H9 (cell line): ENCODE data around the gene CACNA2D3. TPM values are rescaled to one million over a fixed set of nuclear protein-coding genes. Genes with fewer than 3 reads are reported as not detected.

Experiments used
- DNase-seq: peaks from one replicate; pipeline ENCODE4 v3.0.0-alpha.2; 2017
- H2AFZ ChIP-seq: one replicate; pipeline ENCODE4 v1.6.1; 2013; ENCODE audit warnings: mild to moderate bottlenecking, low read length, control low read depth, moderate library complexity
- H2AK5ac ChIP-seq: 2 replicates; pipeline ENCODE4 v1.6.1; 2013; ENCODE audit warnings: low read length, control low read depth, mixed read lengths; ENCODE audit not compliant: insufficient read length
- H2BK120ac ChIP-seq: one replicate; pipeline ENCODE4 v1.6.1; 2013; ENCODE audit warnings: low read depth, mild to moderate bottlenecking, low read length, control low read depth, inconsistent platforms; ENCODE audit not compliant: poor library complexity, severe bottlenecking
- H2BK12ac ChIP-seq: 2 replicates; pipeline ENCODE4 v1.6.1; 2013; ENCODE audit warnings: low read length, control low read depth, mixed read lengths, low read depth; ENCODE audit not compliant: insufficient read length
- H2BK15ac ChIP-seq: 2 replicates; pipeline ENCODE4 v1.6.1; 2013; ENCODE audit warnings: low read depth, low read length, control low read depth
- H2BK20ac ChIP-seq: one replicate; pipeline ENCODE4 v1.6.1; 2013; ENCODE audit warnings: low read depth, mild to moderate bottlenecking, low read length, control low read depth, inconsistent platforms; ENCODE audit not compliant: poor library complexity, severe bottlenecking
- H2BK5ac ChIP-seq: 2 replicates; pipeline ENCODE4 v1.6.1; 2013; ENCODE audit warnings: low read length, control low read depth, mixed read lengths; ENCODE audit not compliant: insufficient read length
- H3K14ac ChIP-seq: 2 replicates; pipeline ENCODE4 v1.6.1; 2013; ENCODE audit warnings: low read length, control low read depth; ENCODE audit not compliant: insufficient read depth
- H3K18ac ChIP-seq: 2 replicates; pipeline ENCODE4 v1.6.1; 2013; ENCODE audit warnings: low read depth, mild to moderate bottlenecking, mixed read lengths, low read length, control low read depth; ENCODE audit not compliant: insufficient read length
- H3K23ac ChIP-seq: 2 replicates; pipeline ENCODE4 v1.6.1; 2013; ENCODE audit warnings: low read length, control low read depth, mixed read lengths, low read depth; ENCODE audit not compliant: insufficient read length
- H3K23me2 ChIP-seq: 2 replicates; pipeline ENCODE4 v1.6.1; 2013; ENCODE audit warnings: low read depth, mild to moderate bottlenecking, mixed read lengths, low read length, control low read depth; ENCODE audit not compliant: insufficient read length, poor library complexity, severe bottlenecking
- H3K27ac ChIP-seq: 2 replicates; pipeline ENCODE4 v1.5.1; 2013; ENCODE audit warnings: low read length, control low read depth, mixed read lengths, low read depth; ENCODE audit not compliant: insufficient read length
- H3K27me3 ChIP-seq: 2 replicates; pipeline ENCODE4 v1.6.1; 2013; ENCODE audit warnings: low read length, control low read depth, inconsistent platforms; ENCODE audit not compliant: insufficient read depth
- H3K4ac ChIP-seq: 2 replicates; pipeline ENCODE4 v1.6.1; 2013; ENCODE audit warnings: low read depth, mild to moderate bottlenecking, control low read depth, inconsistent platforms, low read length, moderate library complexity
- H3K4me1 ChIP-seq: 2 replicates; pipeline ENCODE4 v1.6.1; 2013; ENCODE audit warnings: low read length, control low read depth, inconsistent platforms; ENCODE audit not compliant: insufficient read depth
- H3K4me2 ChIP-seq: 2 replicates; pipeline ENCODE4 v1.6.1; 2013; ENCODE audit warnings: low read length, control low read depth, mixed read lengths; ENCODE audit not compliant: insufficient read length, insufficient read depth
- H3K56ac ChIP-seq: 2 replicates; pipeline ENCODE4 v1.6.1; 2013; ENCODE audit warnings: low read depth, mild to moderate bottlenecking, mixed read lengths, low read length, control low read depth; ENCODE audit not compliant: insufficient read length
- H3K79me1 ChIP-seq: 2 replicates; pipeline ENCODE4 v1.6.1; 2013; ENCODE audit warnings: low read depth, mild to moderate bottlenecking, moderate library complexity, low read length, control low read depth, inconsistent platforms; ENCODE audit not compliant: insufficient read depth, poor library complexity, severe bottlenecking
- H3K79me2 ChIP-seq: 2 replicates; pipeline ENCODE4 v1.6.1; 2013; ENCODE audit warnings: low read length, control low read depth, inconsistent platforms; ENCODE audit not compliant: insufficient read depth
- H3K9ac ChIP-seq: 2 replicates; pipeline ENCODE4 v1.6.1; 2013; ENCODE audit warnings: low read length, control low read depth, mixed read lengths; ENCODE audit not compliant: insufficient read length; ENCODE audit errors: extremely low read depth
- H3K9me3 ChIP-seq: one replicate; pipeline ENCODE4 v1.6.1; 2013; ENCODE audit warnings: low read depth, low read length, inconsistent platforms; ENCODE audit not compliant: control insufficient read depth
- H3T11ph ChIP-seq: one replicate; pipeline ENCODE4 v1.6.1; 2013; ENCODE audit warnings: mild to moderate bottlenecking, low read length, control low read depth, inconsistent platforms
- H4K20me1 ChIP-seq: one replicate; pipeline ENCODE4 v1.6.1; 2013; ENCODE audit not compliant: control insufficient read depth, insufficient read length, insufficient read depth
- H4K5ac ChIP-seq: 2 replicates; pipeline ENCODE4 v1.6.1; 2013; ENCODE audit warnings: low read depth, mild to moderate bottlenecking, mixed read lengths, low read length, control low read depth; ENCODE audit not compliant: insufficient read length
- H4K8ac ChIP-seq: replicated peaks from 2 replicates; pipeline ENCODE4 v1.6.1; 2013; ENCODE audit warnings: low read length, control low read depth, mixed read lengths, low read depth; ENCODE audit not compliant: insufficient read length
- H4K91ac ChIP-seq: 2 replicates; pipeline ENCODE4 v1.6.1; 2013; ENCODE audit warnings: low read depth, mild to moderate bottlenecking, moderate library complexity, mixed read lengths, low read length, control low read depth; ENCODE audit not compliant: insufficient read length
- H3K27ac Mint-ChIP-seq, 3 experiments: 2 replicates in 2 of 3; 3 replicates in 1 of 3; pipeline ENCODE4 v1.8.0; 2020 to 2021; ENCODE audit warnings: mixed read lengths in 3 of 3, mild to moderate bottlenecking in 1 of 3, moderate library complexity in 1 of 3
- H3K27me3 Mint-ChIP-seq: 2 replicates; pipeline ENCODE4 v1.8.0; 2021; ENCODE audit warnings: low read depth, mild to moderate bottlenecking, moderate library complexity, mixed read lengths
- H3K36me3 Mint-ChIP-seq, 3 experiments: 2 replicates in 2 of 3; 3 replicates in 1 of 3; pipeline ENCODE4 v1.8.0; 2020 to 2021; ENCODE audit warnings: low read depth in 3 of 3, mixed read lengths in 3 of 3; ENCODE audit not compliant: insufficient read depth in 1 of 3
- H3K4me1 Mint-ChIP-seq, 2 experiments: 2 replicates each; pipeline ENCODE4 v1.8.0; 2020; ENCODE audit warnings: mixed read lengths in 2 of 2
- H3K4me3 Mint-ChIP-seq, 2 experiments: 2 replicates in 1 of 2; 3 replicates in 1 of 2; pipeline ENCODE4 v1.8.0; 2020 to 2021; ENCODE audit warnings: mild to moderate bottlenecking in 2 of 2, mixed read lengths in 2 of 2, moderate library complexity in 1 of 2
- H3K9me3 Mint-ChIP-seq, 2 experiments: 2 replicates in 1 of 2; 3 replicates in 1 of 2; pipeline ENCODE4 v1.8.0; 2020; ENCODE audit warnings: mild to moderate bottlenecking in 2 of 2, mixed read lengths in 2 of 2, moderate library complexity in 1 of 2
- WGBS: extraction: QIAGEN DNeasy Blood & Tissue Kit; methylation state at CpG from one replicate; pipeline ENCODE4 v1.1.7; 2013; ENCODE audit warnings: missing lambda C conversion rate, low lambda C conversion rate, mixed read lengths; ENCODE audit not compliant: insufficient read length; ENCODE audit errors: extremely low coverage; 5-methylcytosine and 5-hydroxymethylcytosine counted together
- total RNA-seq: library from RNA; stranded (reverse); gene quantifications from 2 replicates; pipeline ENCODE4 v1.2.1, GENCODE V29; 2021
- TF ChIP-seq, protein P1 (sequence below): fragments of 200-600 bp; sonication (generic); conservative IDR thresholded peaks from 3 replicates; pipeline ENCODE4 v1.8.0; 2021; ENCODE audit warnings: antibody characterized with exemption, mild to moderate bottlenecking

CACNA2D3 gene
- total RNA-seq, 1 experiment from 2014 or later, result 3.2 TPM

DNA sequence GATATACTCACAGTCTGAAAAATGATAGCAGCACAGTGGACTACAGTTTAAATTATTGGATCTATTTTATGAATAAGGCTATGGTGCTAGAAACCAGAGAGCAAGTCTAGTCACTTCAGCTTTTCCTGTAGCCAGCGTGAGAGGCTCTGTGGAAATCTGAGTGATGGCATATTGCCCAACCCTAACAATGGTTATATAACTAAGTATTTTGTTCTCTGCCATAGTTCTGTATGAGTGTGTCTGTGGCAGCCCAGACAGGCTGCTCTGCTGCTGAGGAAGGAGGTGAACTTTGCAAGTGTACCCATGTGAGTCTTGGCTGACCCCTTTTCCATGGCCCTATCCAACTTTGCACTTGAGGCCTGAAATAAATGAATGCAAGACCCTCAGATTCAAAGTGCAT is 699.9 kb downstream of the CACNA2D3 start:
- no peak overlapping the region for H3K4ac ChIP-seq
- H3K18ac ChIP-seq, result no peak overlapping the region
- H3K79me1 ChIP-seq, result no peaks in the 10 kb centered on the region
- H2BK20ac ChIP-seq, result no peak overlapping the region
- H3K27ac ChIP-seq, result no peak overlapping the region
- no peak for DNase-seq
- H2BK15ac ChIP-seq, result no peak overlapping the region
- no peak overlapping the region for H4K8ac ChIP-seq
- no peak overlapping the region for H2AFZ ChIP-seq
- H2AK5ac ChIP-seq, result no peak overlapping the region
- H3T11ph ChIP-seq, result no peak overlapping the region
- no peaks in the 10 kb centered on the region for H3K9me3 ChIP-seq
- H3K4me1 ChIP-seq, result no peaks in the 10 kb centered on the region; the same call in 1 of the 2 replicates
- no peak overlapping the region for H3K4me2 ChIP-seq
- Mint-ChIP-seq H3K9me3 (peaks cover 2 to 4% of the 10 kb centered on the region in 2 experiments; a peak in 2 of 5 replicates), H3K4me1 (peaks cover 14% of the 10 kb centered on the region in 2 experiments), H3K27me3 (peaks cover 95% of the 10 kb centered on the region), H3K27ac (no peak overlapping the region), H3K4me3 (no peak overlapping the region), H3K36me3 (peaks cover 0 to 4% (median 2%) of the 10 kb centered on the region in 3 experiments; a peak in 1 of 7 replicates)
- H3K9ac ChIP-seq, result no peak overlapping the region
- no peak overlapping the region for H3K23ac ChIP-seq
- H3K56ac ChIP-seq, result no peak overlapping the region
- H2BK5ac ChIP-seq, result no peak overlapping the region
- no peaks in the 10 kb centered on the region for H3K79me2 ChIP-seq
- H4K20me1 ChIP-seq, result no peaks in the 10 kb centered on the region
- TF ChIP-seq, protein P1, sequence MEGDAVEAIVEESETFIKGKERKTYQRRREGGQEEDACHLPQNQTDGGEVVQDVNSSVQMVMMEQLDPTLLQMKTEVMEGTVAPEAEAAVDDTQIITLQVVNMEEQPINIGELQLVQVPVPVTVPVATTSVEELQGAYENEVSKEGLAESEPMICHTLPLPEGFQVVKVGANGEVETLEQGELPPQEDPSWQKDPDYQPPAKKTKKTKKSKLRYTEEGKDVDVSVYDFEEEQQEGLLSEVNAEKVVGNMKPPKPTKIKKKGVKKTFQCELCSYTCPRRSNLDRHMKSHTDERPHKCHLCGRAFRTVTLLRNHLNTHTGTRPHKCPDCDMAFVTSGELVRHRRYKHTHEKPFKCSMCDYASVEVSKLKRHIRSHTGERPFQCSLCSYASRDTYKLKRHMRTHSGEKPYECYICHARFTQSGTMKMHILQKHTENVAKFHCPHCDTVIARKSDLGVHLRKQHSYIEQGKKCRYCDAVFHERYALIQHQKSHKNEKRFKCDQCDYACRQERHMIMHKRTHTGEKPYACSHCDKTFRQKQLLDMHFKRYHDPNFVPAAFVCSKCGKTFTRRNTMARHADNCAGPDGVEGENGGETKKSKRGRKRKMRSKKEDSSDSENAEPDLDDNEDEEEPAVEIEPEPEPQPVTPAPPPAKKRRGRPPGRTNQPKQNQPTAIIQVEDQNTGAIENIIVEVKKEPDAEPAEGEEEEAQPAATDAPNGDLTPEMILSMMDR, result no peak
- H3K14ac ChIP-seq, result no peak overlapping the region
- no peaks in the 10 kb centered on the region for H3K23me2 ChIP-seq
- H2BK120ac ChIP-seq, result no peak overlapping the region
- H4K91ac ChIP-seq, result no peak overlapping the region
- no CpG with 5 or more reads among the region's 1 CpG for WGBS
- no peak overlapping the region for H2BK12ac ChIP-seq
- no peak overlapping the region for H4K5ac ChIP-seq
- H3K27me3 ChIP-seq, result peaks cover 36% of the 10 kb centered on the region
